Measurements from ENCODE around the gene CDC123.

- TF ChIP-seq CTCF (IDR thresholded peaks at IDR 0.05): no peak
- TF ChIP-seq EP300 (IDR thresholded peaks at IDR 0.05): no peak
- no peak for TF ChIP-seq POLR2A (IDR thresholded peaks at IDR 0.05)
Observed at GRCh38 chr10:12184165-12184564, 11.8 kb upstream of the CDC123 start.

All from ovary (tissue), 3 donors.